HEK293 (cell line): ENCODE data around the gene ILF3.

Source experiments
- CTCF ChIP-seq: fragments of 450-650 bp; formaldehyde crosslinking; IDR thresholded peaks from 2 replicates; pipeline ENCODE4 v1.5.1; 2016; ENCODE audit warnings: missing biosample characterization, missing genetic modification characterization
- MYNN ChIP-seq: fragments of 450-650 bp; formaldehyde crosslinking; IDR thresholded peaks from 2 replicates; pipeline ENCODE4 v1.5.1; 2016; ENCODE audit warnings: missing biosample characterization, missing genetic modification characterization, borderline replicate concordance
- PATZ1 ChIP-seq: fragments of 450-650 bp; formaldehyde crosslinking; IDR thresholded peaks from 2 replicates; pipeline ENCODE4 v1.5.1; 2016; ENCODE audit warnings: missing biosample characterization, missing genetic modification characterization
- PRDM10 ChIP-seq: fragments of 450-650 bp; formaldehyde crosslinking; IDR thresholded peaks from 2 replicates; pipeline ENCODE4 v1.5.1; 2016; ENCODE audit warnings: missing biosample characterization, missing genetic modification characterization
- ZFHX2 ChIP-seq: fragments of 450-650 bp; formaldehyde crosslinking; conservative IDR thresholded peaks from 2 replicates; pipeline ENCODE4 v1.5.1; 2016; ENCODE audit warnings: missing biosample characterization, missing genetic modification characterization
- ZFP3 ChIP-seq: fragments of 450-650 bp; formaldehyde crosslinking; IDR thresholded peaks from 2 replicates; pipeline ENCODE4 v1.5.1; 2016; ENCODE audit warnings: low read depth, missing biosample characterization, missing genetic modification characterization
- ZNF112 ChIP-seq: fragments of 450-650 bp; formaldehyde crosslinking; IDR thresholded peaks from 2 replicates; pipeline ENCODE4 v1.5.0; 2017; ENCODE audit warnings: missing biosample characterization, missing genetic modification characterization
- ZNF121 ChIP-seq: fragments of 450-650 bp; formaldehyde crosslinking; IDR thresholded peaks from 2 replicates; pipeline ENCODE4 v1.5.1; 2016; ENCODE audit warnings: missing biosample characterization, missing genetic modification characterization
- ZNF175 ChIP-seq: fragments of 450-650 bp; formaldehyde crosslinking; IDR thresholded peaks from 2 replicates; pipeline ENCODE4 v1.5.1; 2016; ENCODE audit warnings: missing biosample characterization, missing genetic modification characterization
- ZNF274 ChIP-seq, 2 experiments: fragments of 200-500 bp in 1 of 2; fragments of 450-650 bp in 1 of 2; sonication (Bioruptor generic) in 1 of 2; formaldehyde crosslinking in 1 of 2; IDR thresholded peaks; 2 replicates each; pipeline versions ENCODE4 v1.5.1 to v1.6.1; 2014 to 2016; ENCODE audit warnings: borderline replicate concordance in 1 of 2, inconsistent platforms in 1 of 2, low read length in 1 of 2, missing biosample characterization in 1 of 2, missing genetic modification characterization in 1 of 2
- ZNF423 ChIP-seq: fragments of 450-650 bp; formaldehyde crosslinking; IDR thresholded peaks from 2 replicates; pipeline ENCODE4 v1.5.1; 2016; ENCODE audit warnings: missing biosample characterization, missing genetic modification characterization
- ZNF521 ChIP-seq: fragments of 450-650 bp; formaldehyde crosslinking; IDR thresholded peaks from 2 replicates; pipeline ENCODE4 v1.5.1; 2017; ENCODE audit warnings: missing biosample characterization, mild to moderate bottlenecking, missing genetic modification characterization
- ZNF707 ChIP-seq: fragments of 450-650 bp; formaldehyde crosslinking; IDR thresholded peaks from 2 replicates; pipeline ENCODE4 v1.5.1; 2016; ENCODE audit warnings: missing biosample characterization, missing genetic modification characterization
- ZNF777 ChIP-seq: fragments of 450-650 bp; formaldehyde crosslinking; IDR thresholded peaks from 2 replicates; pipeline ENCODE4 v1.5.1; 2017; ENCODE audit warnings: missing biosample characterization, missing genetic modification characterization, borderline replicate concordance

GRCh38 chr19:10646456-10647159, 7.5 kb upstream of the ILF3 start:
- TF ChIP-seq ZFP3, result no peak
- no peak for TF ChIP-seq ZNF423
- no peak for TF ChIP-seq ZNF112
- no peak for TF ChIP-seq ZNF521 (tag by site-specific recombination)
- TF ChIP-seq CTCF (tag by site-specific recombination), result no peak
- TF ChIP-seq ZNF121, result no peak
- no peak for TF ChIP-seq ZNF707 (tag by site-specific recombination)
- no peak for TF ChIP-seq ZNF175 (tag by site-specific recombination)
- no peak for TF ChIP-seq PATZ1 (tag by site-specific recombination)
- no peak for TF ChIP-seq ZNF777 (tag by site-specific recombination)
- TF ChIP-seq PRDM10 (tag by site-specific recombination), result no peak
- no peak for TF ChIP-seq ZFHX2 (tag by site-specific recombination)
- TF ChIP-seq MYNN, result no peak
- no peak for TF ChIP-seq ZNF274 (IDR thresholded peaks at IDR 0.05; ENCODE audit: low read length)
- TF ChIP-seq ZNF274 (tag by site-specific recombination; IDR thresholded peaks at IDR 0.05; ENCODE audit: borderline replicate concordance), result no peak
